ENCODE data around the gene TMEM54.

Gene TMEM54

GRCh38 chr1:32861904-32862695, 39.1 kb downstream of the TMEM54 start:
- DNase-seq = no peak

GRCh38 chr1:32860566-32860965, 40.6 kb downstream of the TMEM54 start:
- no peak for DNase-seq

GRCh38 chr1:32859915-32860314, 41.3 kb downstream of the TMEM54 start:
- DNase-seq = no peak

GRCh38 chr1:32858791-32859190, 42.4 kb downstream of the TMEM54 start:
- DNase-seq = no peak

GRCh38 chr1:32858136-32858535, 43.1 kb downstream of the TMEM54 start:
- no peak for DNase-seq

- no peak for DNase-seq
Observed at GRCh38 chr1:32855861-32856617, 45.1 kb downstream of the TMEM54 start.

- DNase-seq = no peak
Observed at GRCh38 chr1:32848354-32849063, 52.7 kb downstream of the TMEM54 start.

Measured in fibroblast of skin of back (primary cell).